Thoracic aorta endothelial cell (primary cell): ENCODE results near the gene OR52I1. TPM values are rescaled to one million over a fixed set of nuclear protein-coding genes. Genes with fewer than 3 reads are reported as not detected.

ENCODE experiments used
- total RNA-seq: library from RNA; depleted of rRNA; stranded (reverse); fragments of >200 nt; gene quantifications from 2 replicates; pipeline ENCODE4 v1.2.3, GENCODE V29; 2012

Gene OR52I1, protein sequence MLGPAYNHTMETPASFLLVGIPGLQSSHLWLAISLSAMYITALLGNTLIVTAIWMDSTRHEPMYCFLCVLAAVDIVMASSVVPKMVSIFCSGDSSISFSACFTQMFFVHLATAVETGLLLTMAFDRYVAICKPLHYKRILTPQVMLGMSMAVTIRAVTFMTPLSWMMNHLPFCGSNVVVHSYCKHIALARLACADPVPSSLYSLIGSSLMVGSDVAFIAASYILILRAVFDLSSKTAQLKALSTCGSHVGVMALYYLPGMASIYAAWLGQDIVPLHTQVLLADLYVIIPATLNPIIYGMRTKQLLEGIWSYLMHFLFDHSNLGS
- total RNA-seq = not detected in 2 replicates

DNA sequence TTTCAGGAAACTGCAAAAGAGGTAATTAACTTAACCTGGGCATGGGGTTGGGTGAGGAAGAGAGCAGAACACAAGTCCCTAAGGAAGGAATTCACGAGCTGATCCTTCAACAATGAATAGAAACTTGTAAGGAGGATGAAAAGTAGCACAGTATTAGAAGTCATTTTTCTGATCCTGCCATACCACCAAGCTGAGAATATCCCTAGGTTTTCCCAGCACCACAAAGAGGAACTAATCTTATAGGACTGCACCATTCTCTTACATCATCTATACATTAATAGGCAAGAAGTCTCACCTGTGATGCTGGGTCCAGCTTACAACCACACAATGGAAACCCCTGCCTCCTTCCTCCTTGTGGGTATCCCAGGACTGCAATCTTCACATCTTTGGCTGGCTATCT, at the start of gene OR52I1:
TSS of gene OR52I1 (plus strand) at position 301 of the 400 bp plus-strand sequence. CDS start at position 301, 0 bp downstream.

DNA sequence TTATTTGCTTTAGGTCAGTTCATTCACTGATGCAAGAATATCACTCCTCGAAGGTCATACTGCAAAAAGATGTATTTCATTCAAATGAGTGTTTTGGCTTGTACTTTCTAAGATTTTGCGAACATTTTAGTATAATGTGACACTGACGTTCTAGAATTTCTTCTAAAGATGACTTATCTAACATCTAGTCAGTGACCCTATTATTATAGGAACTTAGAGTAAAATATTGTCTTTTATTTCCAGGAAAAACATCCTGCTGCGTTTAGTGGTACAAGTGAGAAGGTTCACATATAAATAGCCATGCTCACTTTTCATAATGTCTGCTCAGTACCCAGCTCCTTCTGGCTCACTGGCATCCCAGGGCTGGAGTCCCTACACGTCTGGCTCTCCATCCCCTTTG, 48.9 kb upstream of the OR52I1 start, which contains the start of gene OR52M1:
TSS of gene OR52M1 (plus strand) at position 301 of the 400 bp plus-strand sequence. CDS start at position 301, 0 bp downstream.

DNA sequence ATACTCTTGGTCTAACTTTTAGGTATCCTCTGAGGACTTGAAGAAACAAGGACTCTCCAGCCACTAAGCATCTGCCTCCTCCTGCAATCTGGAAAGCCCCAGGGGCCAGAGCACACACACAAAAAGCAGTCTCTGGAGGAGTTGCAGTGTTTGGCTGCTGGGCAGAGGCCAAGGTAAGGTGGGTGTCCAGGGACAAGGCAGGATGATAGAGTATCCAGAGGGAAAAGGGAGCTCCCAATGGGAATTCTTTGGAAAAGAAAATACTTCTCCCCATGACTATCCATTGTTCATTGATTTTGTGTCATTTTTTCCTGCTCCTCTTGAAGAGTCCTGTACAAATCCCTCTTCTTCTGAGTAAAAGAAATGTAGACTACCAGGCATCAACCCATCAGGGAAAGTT, 12.4 kb upstream of the OR52I1 start, which contains the start of gene OR52I2:
TSS of gene OR52I2 (plus strand) at position 301 of the 400 bp plus-strand sequence.

DNA sequence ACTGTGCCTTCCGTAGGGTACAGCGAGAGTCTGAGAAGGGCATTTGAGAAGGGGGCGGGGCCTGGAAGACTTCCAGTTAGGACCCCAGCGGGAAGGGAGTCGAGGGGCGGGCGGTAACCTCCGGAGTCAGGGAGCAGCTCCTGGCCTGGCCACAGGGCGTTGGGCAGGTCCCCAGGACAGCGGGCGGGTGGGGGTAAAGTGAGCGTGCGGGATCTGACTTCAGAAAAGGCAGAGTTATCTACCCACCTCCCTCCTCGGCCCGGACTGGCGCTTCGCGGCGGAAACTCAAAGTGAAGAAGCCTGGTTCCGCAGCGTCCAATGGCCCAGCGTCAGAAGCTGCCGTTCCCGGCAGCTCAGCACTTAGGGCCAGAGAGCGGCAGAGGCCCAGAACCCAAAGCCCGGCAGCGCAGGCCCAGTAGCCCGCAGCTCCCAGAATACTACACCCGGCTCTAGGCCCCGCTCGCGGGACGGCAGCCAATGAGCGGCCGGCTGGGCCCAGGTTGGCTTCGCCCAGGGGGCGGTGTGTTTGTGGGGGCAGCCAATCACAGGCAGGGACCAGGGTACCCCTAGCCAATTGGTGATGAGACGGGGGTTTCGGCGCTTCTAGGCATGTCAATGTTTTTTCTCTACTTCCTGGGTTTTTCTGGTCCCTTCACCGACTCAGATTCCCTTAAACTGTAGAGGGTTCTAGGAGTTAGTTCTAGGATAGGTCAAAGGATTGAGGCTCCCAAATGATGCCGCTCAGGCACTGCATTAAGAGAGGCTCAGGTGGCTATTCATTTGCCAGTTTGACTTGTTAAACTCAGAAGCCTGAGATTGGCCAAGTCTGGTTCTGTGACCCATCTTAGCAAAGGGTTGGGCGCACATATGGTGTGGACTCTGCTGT, 14.2 kb downstream of the OR52I1 start, which contains the start of gene TRIM68:
TSS of gene TRIM68 (minus strand) at position 451 of the 886 bp plus-strand sequence. CDS start 2,727 bp downstream, outside the sequence.

DNA sequence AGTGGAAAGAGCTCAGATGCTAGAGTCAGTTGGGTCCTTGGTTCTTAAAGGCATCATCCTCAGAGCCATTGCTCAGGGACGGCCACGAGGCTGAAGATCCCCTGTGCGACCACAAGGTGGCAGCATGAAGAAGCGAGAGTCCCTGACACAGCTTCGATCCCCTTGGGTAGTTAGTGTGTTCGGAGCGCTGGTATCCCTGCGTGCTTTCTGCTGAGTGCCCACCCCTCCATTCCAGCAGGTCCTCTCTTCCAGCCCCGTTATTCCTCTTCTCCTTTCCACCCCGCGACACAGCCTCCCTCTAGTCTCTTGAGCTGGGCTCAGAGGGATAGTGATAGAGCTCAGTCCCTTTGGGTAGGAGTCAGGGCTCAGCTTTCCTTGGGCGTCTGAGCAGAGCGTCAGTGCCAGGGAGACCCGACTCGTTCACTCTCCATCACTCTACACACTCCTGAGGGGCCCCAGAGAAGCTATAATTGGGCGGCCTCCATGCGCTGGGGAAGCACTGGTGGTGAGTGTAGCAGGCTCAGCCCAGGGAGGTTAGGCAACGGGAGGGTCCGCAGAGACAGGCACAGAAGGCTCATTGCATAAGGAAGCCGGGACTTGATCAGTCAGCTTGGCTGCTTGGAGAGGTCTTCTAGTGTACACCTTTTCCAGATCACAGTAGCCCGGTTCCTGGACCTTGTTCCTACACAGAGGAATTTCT, 43.3 kb downstream of the OR52I1 start, which contains the start of gene OR51D1:
TSS of gene OR51D1 (plus strand) at position 516 of the 700 bp plus-strand sequence. CDS start 2,314 bp downstream, outside the sequence.

DNA sequence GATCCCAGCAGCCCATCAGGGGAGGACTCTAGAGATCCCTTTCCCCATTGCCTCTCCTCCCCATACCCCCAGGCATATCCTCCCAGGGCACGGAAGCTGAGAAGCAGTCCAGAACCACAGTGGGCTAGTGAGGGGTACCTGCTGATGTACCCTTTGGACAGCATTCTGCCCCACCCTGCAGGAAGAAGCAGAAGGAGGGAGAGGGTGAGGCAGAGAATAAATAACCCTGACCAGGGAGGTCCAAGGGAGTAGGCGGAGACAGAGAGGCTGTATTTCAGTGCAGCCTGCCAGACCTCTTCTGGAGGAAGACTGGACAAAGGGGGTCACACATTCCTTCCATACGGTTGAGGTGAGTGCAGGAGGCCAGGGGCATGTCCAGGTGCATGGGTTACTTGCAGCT, 49.8 kb downstream of the OR52I1 start, which contains the start of gene OR51E1:
TSS of gene OR51E1 (plus strand) at position 301 of the 400 bp plus-strand sequence. CDS start 8,545 bp downstream, outside the sequence.

Other genes with a start within 250 kb of the OR52I1 start
- gene OR52B4, start 225.7 kb upstream of the OR52I1 start, total RNA-seq = not detected in 2 replicates
- 17.4 and 25.8 TPM in 2 replicates for gene TRIM21, start 200.3 kb upstream of the OR52I1 start, total RNA-seq
- gene OR52K2, start 144.7 kb upstream of the OR52I1 start, total RNA-seq = not detected in 2 replicates
- not detected in 2 replicates for gene OR52K1, start 111.4 kb upstream of the OR52I1 start, total RNA-seq
- gene OR52M1, start 48.8 kb upstream of the OR52I1 start, total RNA-seq = not detected in 2 replicates
- not detected in 2 replicates for gene OR52I2, start 12.3 kb upstream of the OR52I1 start, total RNA-seq
- 11.6 and 13.9 TPM in 2 replicates for gene TRIM68, start 14.2 kb downstream of the OR52I1 start, total RNA-seq
- not detected in 2 replicates for gene OR51D1, start 43.4 kb downstream of the OR52I1 start, total RNA-seq
- gene OR51E1, start 49.9 kb downstream of the OR52I1 start, total RNA-seq = not detected in 2 replicates
- gene OR51E2, start 103.8 kb downstream of the OR52I1 start, total RNA-seq = not detected in 2 replicates
- not detected in 2 replicates for gene MMP26, start 110.7 kb downstream of the OR52I1 start, total RNA-seq
- not detected in 2 replicates for gene OR51F1, start 175.9 kb downstream of the OR52I1 start, total RNA-seq
- not detected in 2 replicates for gene OR52R1, start 210.3 kb downstream of the OR52I1 start, total RNA-seq
- gene OR51F2, start 227.3 kb downstream of the OR52I1 start, total RNA-seq = not detected in 2 replicates